NCI-H1105 (cell line): ENCODE data around the gene BACH2.
"Not testable (repeated sequence)": the region's sequence is repeated elsewhere in the genome, so short reads cannot be mapped to it uniquely, and the experiment has no call there.

Experiments used
- DNase-seq: peaks from one replicate; lab custom pipeline; 2025; lab: John Stamatoyannopoulos, UW

The BACH2 gene

DNA sequence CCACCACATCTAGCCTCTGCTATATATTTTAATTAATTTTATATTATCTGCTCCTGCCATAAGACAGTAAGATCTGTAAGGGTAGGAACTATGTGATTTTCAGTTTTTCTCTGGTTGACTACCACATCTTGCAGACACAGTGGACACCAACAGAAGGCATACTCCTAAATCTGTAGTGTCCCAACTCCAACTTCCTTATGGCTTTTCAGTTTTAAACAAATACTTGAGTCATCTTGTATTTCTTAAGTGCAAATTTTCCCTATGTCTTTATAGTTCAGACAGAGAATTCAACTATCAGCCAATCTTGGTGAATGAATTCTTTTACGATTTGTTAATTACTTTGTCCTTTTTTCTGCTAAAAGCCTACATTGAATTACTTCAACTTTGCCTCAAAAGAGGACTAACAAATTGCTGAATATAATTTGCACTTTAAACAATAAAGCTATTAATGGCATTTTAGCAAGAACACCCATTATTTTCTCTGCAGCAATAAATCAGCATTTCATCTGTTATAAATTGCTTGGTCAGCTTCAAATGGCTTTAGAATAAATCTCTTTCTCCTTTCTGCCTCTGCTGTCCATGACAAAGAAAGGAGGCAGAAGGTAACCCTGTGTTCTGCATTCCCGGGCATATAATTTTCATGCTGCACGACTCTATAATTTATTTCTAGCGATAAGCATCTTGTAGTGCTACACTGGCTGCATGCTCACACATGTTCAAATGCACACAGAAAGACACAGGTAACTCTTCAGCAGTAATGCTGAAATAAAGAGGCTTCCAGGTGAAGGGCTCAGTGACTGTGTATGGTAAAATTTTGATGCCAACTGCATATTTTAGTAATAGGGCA is 144.8 kb downstream of the BACH2 start:
- DNase-seq: no peak

GRCh38 chr6:90149280-90149679 is 147.4 kb downstream of the BACH2 start:
- no peak for DNase-seq

DNA sequence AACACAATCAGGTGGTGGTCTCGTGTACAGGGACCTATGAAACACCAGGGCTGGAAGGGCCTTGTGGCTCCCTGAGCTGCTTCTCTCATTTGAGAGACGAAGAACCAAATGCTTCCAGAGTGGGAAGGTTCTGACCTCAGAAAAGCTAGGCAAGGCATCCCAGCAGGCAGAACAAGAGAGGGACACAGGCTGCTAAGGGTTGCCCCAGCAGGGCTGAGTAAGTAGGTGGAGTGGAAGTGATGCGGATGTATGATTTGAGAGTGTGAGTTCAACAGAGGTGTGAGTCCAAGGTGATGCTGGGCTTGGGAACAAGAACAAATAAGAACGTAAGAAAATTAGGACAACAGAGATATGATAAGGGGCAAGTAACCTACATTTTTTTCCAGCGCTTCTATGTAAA is 147.8 kb downstream of the BACH2 start:
- no peak for DNase-seq

GRCh38 chr6:90146921-90147649 is 149.6 kb downstream of the BACH2 start:
- DNase-seq: no peak

GRCh38 chr6:90146024-90146423 is 150.6 kb downstream of the BACH2 start:
- DNase-seq: no peak

GRCh38 chr6:90144928-90145555 is 151.6 kb downstream of the BACH2 start:
- DNase-seq: no peak

DNA sequence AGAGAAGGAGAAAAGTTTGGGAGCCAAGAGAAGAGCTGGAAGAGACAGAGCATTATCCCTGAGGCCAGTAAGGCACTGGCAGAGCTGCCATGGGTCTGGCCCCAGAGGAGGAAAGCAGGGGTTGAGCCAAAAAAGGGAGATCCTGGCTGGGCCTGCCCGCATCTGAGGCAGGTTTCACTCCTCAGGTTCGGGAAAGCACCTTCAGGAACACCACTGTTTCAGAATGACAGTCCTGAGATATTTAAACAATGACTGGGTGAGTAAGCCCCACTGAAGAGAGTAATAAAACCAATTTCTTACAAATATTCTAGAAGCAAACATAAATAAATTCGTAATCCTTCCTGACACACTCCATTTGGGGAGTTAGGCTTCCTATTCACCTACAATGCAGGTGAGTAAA is 152.2 kb downstream of the BACH2 start:
- DNase-seq: no peak

DNA sequence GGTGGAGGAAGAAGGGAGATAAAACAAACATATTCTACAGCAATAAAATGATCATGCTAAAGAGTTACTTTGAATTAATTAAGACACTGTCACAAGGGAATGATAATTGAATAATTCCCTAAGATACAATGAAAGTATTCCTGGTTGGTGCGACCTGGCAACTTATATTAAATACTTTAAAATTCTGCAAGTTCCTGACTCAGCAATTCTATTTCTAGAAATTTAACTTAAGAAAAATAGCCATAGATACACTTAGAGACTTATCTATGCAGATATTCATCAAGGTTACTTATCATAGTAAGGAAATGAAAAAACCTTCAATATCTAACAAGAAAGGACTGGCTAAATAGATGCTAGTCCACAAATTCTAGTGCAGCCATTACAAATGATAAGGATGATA is 156.0 kb downstream of the BACH2 start:
- DNase-seq: no peak

DNA sequence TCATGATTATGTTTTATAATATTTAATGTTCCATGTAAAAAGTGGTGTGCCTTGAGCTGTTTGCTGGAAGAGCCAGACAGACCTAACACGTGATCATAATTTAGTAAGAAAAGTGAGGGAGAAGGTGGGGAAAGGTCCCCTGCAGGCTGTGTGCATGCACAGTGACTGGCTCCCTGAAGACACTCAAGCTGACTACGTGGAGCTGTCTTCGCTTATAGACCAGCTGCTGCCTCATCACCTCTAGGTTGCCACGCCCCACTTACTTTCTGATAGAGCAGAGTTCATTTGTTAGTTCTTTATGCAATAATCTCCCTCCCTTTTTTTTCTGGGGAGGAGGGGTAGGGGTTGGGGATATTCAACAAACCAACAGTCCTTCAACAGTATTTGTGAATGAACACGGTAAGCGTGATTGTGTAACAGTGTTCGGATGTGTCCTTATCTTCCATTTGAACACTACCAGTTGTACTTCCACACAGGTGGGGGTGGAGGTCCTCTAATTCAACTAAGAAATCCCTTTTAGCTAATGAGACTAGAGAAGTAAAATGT is 157.3 kb downstream of the BACH2 start:
- no peak for DNase-seq

DNA sequence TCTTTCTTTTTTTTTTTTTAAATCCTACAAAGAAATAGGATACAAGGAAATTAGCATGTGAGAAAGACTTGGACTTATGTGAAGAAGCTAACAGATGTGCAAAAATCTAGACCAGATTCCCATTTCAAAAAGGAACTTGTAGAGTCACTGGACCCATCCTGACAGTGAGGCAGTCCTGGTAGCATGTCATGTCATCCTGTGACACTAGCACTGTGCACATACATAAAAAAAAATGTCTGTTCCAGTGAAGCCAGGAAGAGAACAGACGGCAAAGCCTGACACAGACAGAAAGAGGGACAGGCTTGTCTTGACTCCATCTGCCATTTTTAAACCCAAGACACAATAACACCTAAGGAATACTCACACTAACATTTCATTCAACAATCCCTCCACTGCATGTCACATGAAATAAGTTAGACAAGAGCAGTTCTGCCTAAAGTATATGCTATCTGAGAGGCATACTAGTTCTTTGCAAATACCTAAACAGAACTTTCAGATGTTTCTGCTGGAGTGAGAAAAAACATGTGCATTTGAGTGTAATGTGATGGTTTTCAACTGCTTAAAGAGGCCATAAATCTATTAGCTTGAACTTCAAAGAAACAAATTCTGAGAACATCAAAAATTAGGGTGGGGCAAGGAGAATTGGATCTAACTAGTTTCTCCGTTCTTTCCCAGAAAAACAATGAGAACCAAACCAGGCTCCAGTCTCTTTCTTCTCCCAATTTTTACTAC is 159.6 kb downstream of the BACH2 start:
- no peak for DNase-seq

- DNase-seq: no peak
Observed at GRCh38 chr6:90136176-90136575, 160.5 kb downstream of the BACH2 start.

DNA sequence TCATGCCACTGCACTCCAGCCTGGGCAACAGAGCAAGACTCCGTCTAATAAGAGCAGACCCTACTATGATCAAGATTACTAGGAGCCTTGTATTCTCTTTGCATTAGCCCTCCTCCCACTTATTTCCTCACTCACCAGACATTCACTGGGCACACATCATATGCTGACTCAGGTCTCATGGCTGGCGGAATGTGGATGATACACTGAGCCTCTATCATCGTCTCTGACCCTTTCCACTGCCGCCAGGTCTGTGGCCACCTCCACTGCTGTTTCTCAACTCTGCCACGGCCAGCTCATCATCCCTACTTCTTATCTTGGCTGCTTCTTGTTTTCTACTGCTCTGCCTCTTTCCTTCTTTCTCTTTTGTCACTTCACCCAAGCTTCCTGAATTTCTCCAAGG is 161.0 kb downstream of the BACH2 start:
- no peak for DNase-seq

DNA sequence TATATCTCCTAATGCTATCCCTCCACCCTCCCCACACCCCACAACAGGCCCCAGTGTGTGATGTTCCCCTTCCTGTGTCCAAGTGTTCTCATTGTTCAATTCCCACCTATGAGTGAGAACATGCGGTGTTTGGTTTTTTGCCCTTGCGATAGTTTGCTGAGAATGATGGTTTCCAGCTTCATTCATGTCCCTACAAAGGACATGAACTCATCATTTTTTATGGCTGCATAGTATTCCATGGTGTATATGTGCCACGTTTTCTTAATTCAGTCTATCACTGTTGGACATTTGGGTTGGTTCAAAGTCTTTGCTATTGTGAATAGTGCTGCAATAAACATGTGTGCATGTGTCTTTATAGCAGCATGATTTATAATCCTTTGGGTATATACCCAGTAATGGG is 163.0 kb downstream of the BACH2 start:
- DNase-seq: not testable (repeated sequence)

DNA sequence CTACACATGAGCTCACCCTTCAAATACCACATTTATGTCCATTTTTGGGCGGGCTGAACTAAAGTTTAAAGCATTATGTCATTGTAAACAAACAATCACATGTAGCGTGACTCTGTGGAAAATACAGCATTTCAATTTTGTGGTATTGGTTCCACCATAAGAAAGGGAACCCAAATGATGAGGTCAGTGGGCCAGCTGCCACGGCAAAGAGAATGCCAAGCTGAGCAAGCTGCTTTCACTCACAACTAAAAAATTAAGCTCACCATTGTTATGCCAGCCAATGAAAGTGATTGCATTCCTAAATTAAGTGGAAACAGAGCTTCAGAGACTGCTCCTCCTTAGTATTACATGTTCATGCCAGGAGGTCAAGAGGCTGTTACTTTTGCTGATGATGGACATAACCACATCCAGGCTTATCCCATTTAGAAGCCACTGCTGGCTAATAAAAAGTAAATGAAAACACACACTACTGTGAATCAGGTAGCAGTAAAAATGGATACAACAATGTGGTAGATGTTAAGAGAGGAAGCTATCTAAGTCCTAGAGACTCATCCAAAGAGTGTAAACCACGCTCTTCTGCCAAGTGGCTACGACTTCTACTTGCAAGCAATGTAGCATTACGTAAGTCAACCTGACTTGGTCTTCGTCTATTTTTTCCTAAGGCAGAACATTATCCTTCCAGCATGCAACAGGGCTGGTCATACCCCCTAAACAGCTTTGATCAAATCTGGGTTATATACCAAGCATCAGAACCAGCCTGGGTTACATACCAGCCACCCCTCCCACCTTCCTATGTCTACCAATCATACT is 164.8 kb downstream of the BACH2 start:
- no peak for DNase-seq

- DNase-seq: no peak
Observed at GRCh38 chr6:90131125-90131524, 165.5 kb downstream of the BACH2 start.

DNA sequence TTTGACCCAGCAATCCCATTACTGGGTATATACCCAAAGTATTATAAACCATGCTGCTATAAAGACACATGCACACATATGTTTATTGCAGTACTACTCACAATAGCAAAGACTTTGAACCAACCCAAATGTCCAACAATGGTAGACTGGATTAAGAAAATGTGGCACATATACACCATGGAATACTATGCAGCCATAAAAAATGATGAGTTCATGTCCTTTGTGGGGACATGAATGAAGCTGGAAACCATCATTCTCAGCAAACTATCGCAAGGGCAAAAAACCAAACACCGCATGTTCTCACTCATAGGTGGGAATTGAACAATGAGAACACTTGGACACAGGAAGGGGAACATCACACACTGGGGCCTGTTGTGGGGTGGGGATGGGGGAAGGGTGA is 168.0 kb downstream of the BACH2 start:
- not testable (repeated sequence) for DNase-seq

GRCh38 chr6:90127595-90127994 is 169.0 kb downstream of the BACH2 start:
- DNase-seq: no peak

- DNase-seq: no peak
Observed at GRCh38 chr6:90126839-90127238, 169.8 kb downstream of the BACH2 start.

GRCh38 chr6:90126181-90126580 is 170.5 kb downstream of the BACH2 start:
- no peak for DNase-seq

DNA sequence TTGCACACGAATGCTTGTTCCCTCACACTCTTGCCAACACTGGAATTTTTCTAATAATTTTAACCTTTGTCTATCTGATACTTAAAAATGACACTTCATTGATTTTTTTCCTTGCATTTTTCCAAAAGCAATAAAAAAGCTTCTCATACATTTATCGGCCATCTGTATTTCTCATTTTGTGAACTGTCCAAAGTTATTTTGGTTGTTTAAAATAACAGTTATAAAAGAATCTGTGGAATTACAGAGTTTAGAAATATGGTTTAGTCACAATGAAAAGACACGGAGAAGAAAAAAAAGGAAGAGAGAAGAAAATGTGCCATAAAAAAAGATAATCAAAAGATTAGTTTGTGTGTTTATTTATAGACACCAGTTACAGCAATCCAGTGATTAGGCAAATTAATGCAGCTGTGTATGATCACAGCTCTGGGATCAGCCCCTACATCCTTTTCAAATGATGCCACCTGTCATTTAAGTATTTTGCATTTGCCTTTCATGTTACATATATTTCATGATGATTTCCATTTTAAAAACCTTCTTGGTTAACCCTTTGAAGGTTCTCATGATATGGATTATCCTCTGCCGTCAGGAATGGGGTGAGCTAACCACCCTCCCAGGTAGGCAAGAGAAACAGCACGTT is 171.7 kb downstream of the BACH2 start:
- no peak for DNase-seq

- no peak for DNase-seq
Observed at GRCh38 chr6:90123831-90124230, 172.8 kb downstream of the BACH2 start.
